Esophagus squamous epithelium (tissue), 4 donors: Measurements from ENCODE around the gene CLSTN3.

Source experiments
- POLR2A ChIP-seq, 4 donors: fragments of 450-650 bp; IDR thresholded peaks; one replicate each; pipeline ENCODE4 v1.6.1; 2017; ENCODE audit warnings: antibody characterized with exemption in 4 of 4, mild to moderate bottlenecking in 4 of 4, moderate library complexity in 3 of 4
- TF ChIP-seq, protein P1 (sequence below), 6 experiments: fragments of 450-650 bp in 4 of 6; fragments of 200-600 bp in 2 of 6; sonication (generic) in 2 of 6; IDR thresholded peaks; one replicate each; pipeline ENCODE4 v1.5.1; 2016 to 2019; ENCODE audit warnings: antibody characterized with exemption in 6 of 6, mild to moderate bottlenecking in 4 of 6, moderate library complexity in 4 of 6

DNA sequence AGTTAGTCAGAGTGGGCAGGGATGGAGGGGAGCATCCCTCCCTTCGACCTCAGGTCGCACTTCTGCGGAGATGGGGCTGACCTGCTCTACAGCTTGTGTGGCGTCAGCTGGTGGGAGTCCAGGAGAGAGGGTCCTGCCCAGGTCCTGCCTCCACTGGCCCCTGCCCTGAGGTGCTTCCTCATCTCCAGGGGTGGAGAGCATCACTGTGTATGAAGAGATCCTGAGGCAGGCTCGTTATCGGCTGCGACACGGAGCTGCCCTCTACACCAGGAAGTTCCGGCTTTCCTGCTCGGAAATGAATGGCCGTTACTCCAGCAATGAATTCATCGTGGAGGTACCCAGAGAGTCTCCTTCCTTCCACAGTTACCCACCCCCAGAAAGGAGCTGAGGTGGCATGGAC lies 20.2 kb downstream of the CLSTN3 start:
- TF ChIP-seq, protein P1, sequence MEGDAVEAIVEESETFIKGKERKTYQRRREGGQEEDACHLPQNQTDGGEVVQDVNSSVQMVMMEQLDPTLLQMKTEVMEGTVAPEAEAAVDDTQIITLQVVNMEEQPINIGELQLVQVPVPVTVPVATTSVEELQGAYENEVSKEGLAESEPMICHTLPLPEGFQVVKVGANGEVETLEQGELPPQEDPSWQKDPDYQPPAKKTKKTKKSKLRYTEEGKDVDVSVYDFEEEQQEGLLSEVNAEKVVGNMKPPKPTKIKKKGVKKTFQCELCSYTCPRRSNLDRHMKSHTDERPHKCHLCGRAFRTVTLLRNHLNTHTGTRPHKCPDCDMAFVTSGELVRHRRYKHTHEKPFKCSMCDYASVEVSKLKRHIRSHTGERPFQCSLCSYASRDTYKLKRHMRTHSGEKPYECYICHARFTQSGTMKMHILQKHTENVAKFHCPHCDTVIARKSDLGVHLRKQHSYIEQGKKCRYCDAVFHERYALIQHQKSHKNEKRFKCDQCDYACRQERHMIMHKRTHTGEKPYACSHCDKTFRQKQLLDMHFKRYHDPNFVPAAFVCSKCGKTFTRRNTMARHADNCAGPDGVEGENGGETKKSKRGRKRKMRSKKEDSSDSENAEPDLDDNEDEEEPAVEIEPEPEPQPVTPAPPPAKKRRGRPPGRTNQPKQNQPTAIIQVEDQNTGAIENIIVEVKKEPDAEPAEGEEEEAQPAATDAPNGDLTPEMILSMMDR (IDR thresholded peaks at IDR 0.05), result no peak
- TF ChIP-seq POLR2A (IDR thresholded peaks at IDR 0.05), result no peak
